NT2/D1 (cell line): ENCODE measurements around the gene CXorf51B.
"Not testable (repeated sequence)": the region's sequence is repeated elsewhere in the genome, so short reads cannot be mapped to it uniquely, and the experiment has no call there.

Experiments
- DNase-seq: peaks from one replicate; pipeline ENCODE4 v3.0.0-alpha.2; 2011; ENCODE audit warnings: low read depth, low spot score
- H3K27me3 ChIP-seq: 2 replicates; pipeline ENCODE4 v1.6.0; 2011; ENCODE audit warnings: mild to moderate bottlenecking; ENCODE audit not compliant: insufficient read length, insufficient read depth
- H3K36me3 ChIP-seq: 2 replicates; pipeline ENCODE4 v1.6.1; 2011; ENCODE audit warnings: mild to moderate bottlenecking, low read length, mixed read lengths; ENCODE audit not compliant: insufficient read depth, insufficient read length
- H3K4me1 ChIP-seq: 2 replicates; pipeline ENCODE4 v1.5.1; 2011; ENCODE audit not compliant: insufficient read depth, insufficient read length
- H3K4me3 ChIP-seq: 2 replicates; pipeline ENCODE4 v1.5.1; 2011; ENCODE audit warnings: low read depth; ENCODE audit not compliant: insufficient read length
- H3K9ac ChIP-seq: 2 replicates; pipeline ENCODE4 v1.6.0; 2011; ENCODE audit warnings: low read depth; ENCODE audit not compliant: insufficient read length
- H3K9me3 ChIP-seq: 2 replicates; pipeline ENCODE4 v1.5.1; 2011; ENCODE audit warnings: mild to moderate bottlenecking, low read length; ENCODE audit not compliant: insufficient read depth
- SUZ12 ChIP-seq: IDR thresholded peaks from 2 replicates; pipeline ENCODE4 v1.6.1; 2011; ENCODE audit not compliant: insufficient read length, insufficient read depth; ENCODE audit errors: extremely low read depth
- YY1 ChIP-seq: IDR thresholded peaks from 2 replicates; pipeline ENCODE4 v1.6.1; 2011; ENCODE audit not compliant: insufficient read length, insufficient read depth
- ZNF274 ChIP-seq: IDR thresholded peaks from 2 replicates; pipeline ENCODE4 v1.6.1; 2011; ENCODE audit warnings: mild to moderate bottlenecking, low read depth, low read length

Gene CXorf51B

GRCh38 chrX:146809471-146809870, at the start of gene CXorf51B:
CXorf51B (plus strand) TSS chrX:146809771; CDS start chrX:146809792, 21 bp downstream.
- H3K4me1 ChIP-seq, H3K4me3 ChIP-seq, DNase-seq, H3K36me3 ChIP-seq, H3K9ac ChIP-seq, H3K27me3 ChIP-seq, H3K9me3 ChIP-seq: not testable (repeated sequence)

- not testable (repeated sequence) for DNase-seq, H3K4me3 ChIP-seq, H3K9ac ChIP-seq, H3K4me1 ChIP-seq, H3K27me3 ChIP-seq, H3K9me3 ChIP-seq, H3K36me3 ChIP-seq
These were observed 5.1 kb downstream of the CXorf51B start, which contains the start of gene CXorf51A for GRCh38 chrX:146814644-146815043. CXorf51A (minus strand) TSS chrX:146814744; CDS start chrX:146814723, 21 bp downstream.

- no peak overlapping the region for H3K9ac ChIP-seq
- no peaks in the 10 kb centered on the region for H3K9me3 ChIP-seq
- no peaks in the 10 kb centered on the region for H3K4me1 ChIP-seq
- DNase-seq: no peak
- TF ChIP-seq ZNF274: no peak
- TF ChIP-seq SUZ12: no peak
- no peak for TF ChIP-seq YY1
- H3K27me3 ChIP-seq: no peaks in the 10 kb centered on the region
- H3K4me3 ChIP-seq: no peak overlapping the region
- H3K36me3 ChIP-seq: no peaks in the 10 kb centered on the region
These were observed 22.4 kb downstream of the CXorf51B start for GRCh38 chrX:146831994-146832393.

- no peak for TF ChIP-seq ZNF274
- no peak for TF ChIP-seq SUZ12
- TF ChIP-seq YY1: no peak
- no peaks in the 10 kb centered on the region for H3K4me1 ChIP-seq
- H3K36me3 ChIP-seq: no peaks in the 10 kb centered on the region
- no peak overlapping the region for H3K9ac ChIP-seq
- no peaks in the 10 kb centered on the region for H3K27me3 ChIP-seq
- no peak overlapping the region for H3K4me3 ChIP-seq
- no peak for DNase-seq
- no peaks in the 10 kb centered on the region for H3K9me3 ChIP-seq
These were observed 44.7 kb downstream of the CXorf51B start for GRCh38 chrX:146854281-146854680.
